Endothelial cell of umbilical vein (primary cell): ENCODE results near the gene LYRM9. TPM values are rescaled to one million over a fixed set of nuclear protein-coding genes. Genes with fewer than 3 reads are reported as not detected.
"Not testable (repeated sequence)": the region's sequence is repeated elsewhere in the genome, so short reads cannot be mapped to it uniquely, and the experiment has no call there.

Experiments used
- BruUV-seq: library from RNA; stranded (reverse); fragments of 400-500 nt; replicated peaks from 2 replicates; lab custom pipeline; 2021; lab: Mats Ljungman, UMichigan
- CTCF ChIA-PET: fragments of 300-600, 350-600 bp; sonication (Branson Sonifier 250); formaldehyde crosslinking; loops from one replicate; lab custom pipeline; 2021; ENCODE audit warnings: antibody characterized with exemption, inconsistent platforms; lab: Charles Lee
- POLR2A ChIA-PET: fragments of 300-600, 350-600 bp; sonication (Branson Sonifier 250); formaldehyde crosslinking; loops from one replicate; lab custom pipeline; 2021; ENCODE audit warnings: antibody characterized with exemption, inconsistent platforms; lab: Charles Lee
- DNase-seq: peaks from one replicate; pipeline ENCODE4 v3.0.0-alpha.2; 2011; ENCODE audit warnings: low read depth, low spot score
- FAIRE-seq: peaks from 2 replicates; lab custom pipeline; 2011; peaks lifted over from hg19 to GRCh38; lab: Jason Lieb, UNC
- H2AFZ ChIP-seq: 2 replicates; pipeline ENCODE4 v1.6.0; 2012; ENCODE audit warnings: low read depth, low read length, control low read depth, inconsistent platforms
- H3K27ac ChIP-seq: 2 replicates; pipeline ENCODE4 v1.5.1; 2011; ENCODE audit warnings: low read depth, mild to moderate bottlenecking, control low read depth, low read length, moderate library complexity; ENCODE audit not compliant: insufficient read depth
- H3K27me3 ChIP-seq, 2 experiments: 2 replicates each; pipeline versions ENCODE4 v1.6.0 to v1.6.1; 2011; ENCODE audit warnings: low read length in 2 of 2, mixed read lengths in 1 of 2; ENCODE audit not compliant: control insufficient read depth in 2 of 2, insufficient read depth in 2 of 2
- H3K36me3 ChIP-seq, 2 experiments: 2 replicates in 1 of 2; 3 replicates in 1 of 2; pipeline ENCODE4 v1.5.1; 2011; ENCODE audit warnings: low read length in 2 of 2, mild to moderate bottlenecking in 1 of 2, moderate library complexity in 1 of 2; ENCODE audit not compliant: control insufficient read depth in 2 of 2, insufficient read depth in 2 of 2; ENCODE audit errors: extremely low read depth in 1 of 2
- H3K4me1 ChIP-seq: 3 replicates; pipeline ENCODE4 v1.5.1; 2011; ENCODE audit warnings: mild to moderate bottlenecking, low read length; ENCODE audit not compliant: control insufficient read depth, insufficient read depth; ENCODE audit errors: extremely low read depth
- H3K4me2 ChIP-seq: 2 replicates; pipeline ENCODE4 v1.6.1; 2011; ENCODE audit warnings: low read length, control low read depth, mixed read lengths; ENCODE audit not compliant: insufficient read depth
- H3K4me3 ChIP-seq, 3 experiments: fragments of 200-600 bp in 1 of 3; sonication (generic), shearing (Covaris generic) in 1 of 3; replicated peaks in 1 of 3; 2 replicates each; pipeline ENCODE4 v1.5.1; 2011 to 2016; ENCODE audit warnings: control low read depth in 3 of 3, low read length in 3 of 3, mild to moderate bottlenecking in 2 of 3, inconsistent platforms in 1 of 3, low read depth in 1 of 3, moderate library complexity in 1 of 3; ENCODE audit not compliant: insufficient read depth in 1 of 3
- H3K79me2 ChIP-seq: 2 replicates; pipeline ENCODE4 v1.6.0; 2012; ENCODE audit warnings: low read length, inconsistent platforms; ENCODE audit not compliant: control insufficient read depth, insufficient read depth
- H3K9ac ChIP-seq: replicated peaks from 2 replicates; pipeline ENCODE3; 2011; ENCODE audit warnings: low read length, control low read depth; ENCODE audit not compliant: insufficient read depth; ENCODE audit errors: extremely low read depth
- H3K9me1 ChIP-seq: replicated peaks from 3 replicates; pipeline ENCODE4 v1.6.0; 2011; ENCODE audit warnings: mild to moderate bottlenecking, low read length; ENCODE audit not compliant: control insufficient read depth, insufficient read depth; ENCODE audit errors: extremely low read depth
- H3K9me3 ChIP-seq: replicated peaks from 2 replicates; pipeline ENCODE4 v1.5.1; 2012; ENCODE audit warnings: low read length, inconsistent platforms; ENCODE audit not compliant: control insufficient read depth, insufficient read depth
- H4K20me1 ChIP-seq: replicated peaks from 2 replicates; pipeline ENCODE3; 2011; ENCODE audit warnings: mild to moderate bottlenecking, low read length; ENCODE audit not compliant: control insufficient read depth, insufficient read depth; ENCODE audit errors: extremely low read depth
- CTCF ChIP-seq, 2 donors: IDR thresholded peaks; 1 replicate in 1 of 2; 2 replicates in 1 of 2; pipeline ENCODE4 v1.5.1; 2011; ENCODE audit warnings: low read length in 2 of 2, mild to moderate bottlenecking in 2 of 2, moderate library complexity in 2 of 2, control low read depth in 1 of 2, inconsistent platforms in 1 of 2, low read depth in 1 of 2; ENCODE audit not compliant: insufficient read depth in 1 of 2; ENCODE audit errors: extremely low read depth in 1 of 2
- EZH2 ChIP-seq: IDR thresholded peaks from 2 replicates; pipeline ENCODE4 v1.6.1; 2012; ENCODE audit warnings: borderline replicate concordance, low read depth, mild to moderate bottlenecking, moderate library complexity, low read length, inconsistent platforms; ENCODE audit not compliant: severe bottlenecking
- FOS ChIP-seq: IDR thresholded peaks from 2 replicates; pipeline ENCODE4 v1.6.1; 2011; ENCODE audit warnings: mild to moderate bottlenecking, low read length, moderate library complexity, borderline replicate concordance; ENCODE audit not compliant: insufficient read depth
- GATA2 ChIP-seq: IDR thresholded peaks from 2 replicates; pipeline ENCODE4 v1.7.0; 2011; ENCODE audit warnings: low read depth, mild to moderate bottlenecking, moderate library complexity, mixed read lengths, low read length; ENCODE audit not compliant: insufficient read length, insufficient read depth
- JUN ChIP-seq: IDR thresholded peaks from 2 replicates; pipeline ENCODE4 v1.6.1; 2011; ENCODE audit warnings: borderline replicate concordance, low read depth; ENCODE audit not compliant: insufficient read length, insufficient read depth
- MAX ChIP-seq: IDR thresholded peaks from 2 replicates; pipeline ENCODE4 v1.6.1; 2011; ENCODE audit not compliant: insufficient read depth, insufficient read length
- MYC ChIP-seq: IDR thresholded peaks from one replicate; pipeline ENCODE4 v1.6.1; 2011; ENCODE audit warnings: mild to moderate bottlenecking, low read depth, low read length
- POLR2A ChIP-seq: IDR thresholded peaks from 2 replicates; pipeline ENCODE4 v1.6.1; 2012; ENCODE audit warnings: low read depth, mild to moderate bottlenecking, control low read depth, low read length
- POLR2AphosphoS5 ChIP-seq: IDR thresholded peaks from 2 replicates; pipeline ENCODE4 v1.6.1; 2012; ENCODE audit warnings: low read depth, mild to moderate bottlenecking, control low read depth, low read length, moderate library complexity; ENCODE audit not compliant: insufficient read depth
- dilution Hi-C: fragments of 300-500 bp; cut with MboI; formaldehyde crosslinking; loops from one replicate; pipeline ENCODE4 v1.15.0; 2019; ENCODE audit warnings: low sequenced_read_pairs; ENCODE audit not compliant: extremely low pct_ligation_motif_present
- intact Hi-C: fragments of 100-400 bp; cut with micrococcal nuclease; formaldehyde crosslinking; loops from one replicate; pipeline ENCODE4 v1.10.0; 2022
- polyA plus RNA-seq, 4 experiments: library from polyadenylated mRNA; depleted of rRNA in 3 of 4; stranded (reverse) in 3 of 4; unstranded in 1 of 4; fragments of >200 nt; gene quantifications; 2 replicates each; pipeline versions ENCODE4 v1.2.1 to v1.2.3, GENCODE V29; 2011 to 2012; ENCODE audit warnings: missing spikeins in 1 of 4
- total RNA-seq: library from RNA; stranded (reverse); gene quantifications from 2 replicates; pipeline ENCODE4 v1.2.3, GENCODE V29; 2021

Gene LYRM9
- total and polyA plus RNA-seq, 2 donors (not counting 3 experiments of a cell fraction or from before 2014, with no cell fraction given): 3.0 to 4.0 TPM

DNA sequence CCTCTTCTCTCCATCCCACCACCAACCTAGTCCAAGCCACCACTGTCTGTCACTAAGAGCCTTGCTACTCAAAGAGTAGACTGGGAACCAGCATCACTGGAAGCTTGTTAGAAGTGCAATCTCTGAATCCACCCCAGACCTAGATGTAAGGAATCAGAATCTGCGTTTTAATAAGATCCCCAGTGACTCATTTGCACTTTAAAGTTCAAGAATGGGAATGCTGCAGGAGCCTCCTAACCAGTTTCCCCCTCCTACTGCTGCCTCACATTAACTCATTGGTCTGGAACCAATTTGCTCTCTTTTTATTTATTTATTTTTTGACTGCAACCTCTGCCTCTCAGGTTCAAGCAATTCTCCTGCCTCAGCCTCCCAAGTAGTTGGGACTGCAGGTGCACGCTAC, 19.8 kb upstream of the LYRM9 start:
- Histone ChIP-seq H3K79me2 (no peaks in the 10 kb centered on the region), H3K36me3 (no peaks in the 10 kb centered on the region), H3K4me1 (no peaks in the 10 kb centered on the region), H3K9ac (no peak overlapping the region), H4K20me1 (no peaks in the 10 kb centered on the region), H3K9me3 (no peaks in the 10 kb centered on the region), H2AFZ (no peak overlapping the region), H3K4me3 (no peak overlapping the region), H3K4me2 (no peak overlapping the region), H3K27me3 (peaks cover 0 to 5% of the 10 kb centered on the region in 2 experiments), H3K9me1 (no peaks in the 10 kb centered on the region), H3K27ac (no peak overlapping the region)
- dilution Hi-C loops (no loop called here), intact Hi-C loops (no loop called here)
- TF ChIP-seq POLR2AphosphoS5: no peak
- TF ChIP-seq MYC: no peak
- no peak for TF ChIP-seq JUN
- TF ChIP-seq GATA2: no peak
- no peak for TF ChIP-seq POLR2A
- no peak for TF ChIP-seq CTCF (IDR thresholded peaks at IDR 0.05; ENCODE audit: extremely low read depth in 1 of 2, insufficient read depth in 1 of 2, low read depth in 1 of 2, low read length in 2 of 2)
- no peak for TF ChIP-seq FOS
- no peak for TF ChIP-seq EZH2
- TF ChIP-seq MAX: no peak
- no peak for FAIRE-seq
- BruUV-seq: no TSS peak
- ChIA-PET POLR2A (no interaction called here), CTCF (no interaction called here)
- DNase-seq: no peak

DNA sequence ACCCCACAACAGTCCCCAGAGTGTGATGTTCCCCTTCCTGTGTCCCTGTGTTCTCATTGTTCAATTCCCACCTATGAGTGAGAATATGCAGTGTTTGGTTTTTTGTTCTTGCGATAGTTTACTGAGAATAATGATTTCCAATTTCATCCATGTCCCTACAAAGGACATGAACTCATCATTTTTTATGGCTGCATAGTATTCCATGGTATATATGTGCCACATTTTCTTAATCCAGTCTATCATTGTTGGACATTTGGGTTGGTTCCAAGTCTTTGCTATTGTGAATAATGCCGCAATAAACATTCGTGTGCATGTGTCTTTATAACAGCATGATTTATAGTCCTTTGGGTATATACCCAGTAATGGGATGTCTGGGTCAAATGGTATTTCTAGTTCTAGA, 19.1 kb upstream of the LYRM9 start:
- H3K9me1 ChIP-seq, BruUV-seq, FAIRE-seq, H4K20me1 ChIP-seq, dilution Hi-C loops, H3K36me3 ChIP-seq, H3K4me2 ChIP-seq, H3K79me2 ChIP-seq, CTCF ChIA-PET, H3K4me3 ChIP-seq, POLR2A ChIA-PET, H3K27ac ChIP-seq, intact Hi-C loops, H3K9ac ChIP-seq, H3K4me1 ChIP-seq, H3K9me3 ChIP-seq, H2AFZ ChIP-seq, H3K27me3 ChIP-seq, DNase-seq: not testable (repeated sequence)
